BE2C (cell line): ENCODE results near the gene BOK.
A peak's percentile ranks its signal among the peaks of the same experiment; 100 is the strongest.
"Not testable (repeated sequence)": the region's sequence is repeated elsewhere in the genome, so short reads cannot be mapped to it uniquely, and the experiment has no call there.

Experiments
- DNase-seq: peaks from one replicate; pipeline ENCODE4 v3.0.0-alpha.2; 2020
- H3K27me3 ChIP-seq: fragments of 250-450 bp; sonication (Bioruptor Pico); 2 replicates; pipeline ENCODE4 v1.5.1; 2020; ENCODE audit warnings: mild to moderate bottlenecking
- H3K36me3 ChIP-seq: fragments of 250-450 bp; sonication (Bioruptor Pico); 2 replicates; pipeline ENCODE4 v1.5.1; 2020; ENCODE audit warnings: mild to moderate bottlenecking
- H3K4me1 ChIP-seq: fragments of 250-450 bp; sonication (Bioruptor Pico); 2 replicates; pipeline ENCODE4 v1.5.1; 2020
- H3K4me3 ChIP-seq: 2 replicates; pipeline ENCODE4 v1.5.1; 2011; ENCODE audit warnings: low read depth, low read length
- H3K9me3 ChIP-seq: fragments of 250-450 bp; sonication (Bioruptor Pico); 2 replicates; pipeline ENCODE4 v1.5.1; 2020
- CTCF ChIP-seq: IDR thresholded peaks from 2 replicates; pipeline ENCODE4 v1.5.1; 2012; ENCODE audit warnings: mild to moderate bottlenecking, low read depth, low read length

Gene BOK

DNA sequence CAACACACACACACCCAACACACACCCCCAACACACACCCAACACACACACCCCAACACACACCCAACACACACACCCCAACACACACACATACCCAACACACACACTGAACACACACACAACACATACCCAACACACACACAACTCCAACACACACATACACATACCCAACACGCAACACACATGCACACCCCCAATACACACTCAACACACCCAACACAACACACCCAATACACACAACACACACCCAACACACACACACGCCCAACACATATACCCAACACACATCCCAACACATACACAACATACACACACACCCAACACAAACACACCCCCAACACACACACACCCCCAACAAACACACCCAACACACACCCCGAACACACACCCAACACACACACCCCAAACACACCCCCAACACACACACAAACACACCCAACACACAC lies 42.0 kb upstream of the BOK start:
- H3K4me1 ChIP-seq = no peaks in the 10 kb centered on the region
- H3K4me3 ChIP-seq = no peak overlapping the region
- no peak for TF ChIP-seq CTCF
- H3K9me3 ChIP-seq = no peaks in the 10 kb centered on the region
- no peaks in the 10 kb centered on the region for H3K36me3 ChIP-seq
- no peaks in the 10 kb centered on the region for H3K27me3 ChIP-seq
- no peak for DNase-seq

DNA sequence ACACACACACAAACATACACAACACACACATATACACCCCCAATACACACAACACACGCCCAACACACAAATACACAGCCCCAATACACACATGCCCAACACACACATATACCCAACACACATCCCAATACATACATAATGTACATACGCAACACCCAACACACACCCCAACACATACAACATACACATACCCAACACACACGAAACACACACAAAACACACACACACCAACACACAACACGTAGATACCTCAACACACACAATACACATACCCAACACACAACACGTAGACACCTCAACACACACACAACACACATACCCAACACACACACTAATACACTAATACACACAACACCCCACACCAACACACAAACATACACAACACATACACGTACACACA lies 41.2 kb upstream of the BOK start:
- DNase-seq = no peak
- no peaks in the 10 kb centered on the region for H3K27me3 ChIP-seq
- H3K4me3 ChIP-seq = no peak overlapping the region
- H3K9me3 ChIP-seq = no peaks in the 10 kb centered on the region
- no peaks in the 10 kb centered on the region for H3K36me3 ChIP-seq
- TF ChIP-seq CTCF = no peak
- no peaks in the 10 kb centered on the region for H3K4me1 ChIP-seq

DNA sequence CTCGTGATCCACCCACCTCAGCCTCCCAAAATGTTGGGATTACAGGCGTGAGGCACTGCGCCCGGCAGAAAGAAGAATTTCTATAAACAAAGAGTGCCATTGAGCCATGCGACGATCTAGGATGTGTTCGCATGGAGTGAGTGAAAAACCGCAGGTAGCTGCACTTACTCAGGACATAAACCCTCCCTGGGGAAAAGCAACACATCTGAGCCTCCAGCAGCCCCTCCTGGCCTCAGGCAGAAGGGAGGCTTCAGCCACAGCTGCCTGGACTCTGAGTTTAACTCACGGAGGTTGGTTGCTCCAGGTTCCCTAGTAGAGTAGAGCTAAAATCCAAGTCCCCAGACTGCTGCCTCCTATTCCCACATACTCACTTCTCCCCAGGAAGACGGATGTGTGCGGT lies 38.9 kb upstream of the BOK start:
- H3K4me3 ChIP-seq = no peak overlapping the region
- H3K9me3 ChIP-seq = no peaks in the 10 kb centered on the region
- TF ChIP-seq CTCF = peak; percentile 13; the same call in 1 of the 2 replicates

DNA sequence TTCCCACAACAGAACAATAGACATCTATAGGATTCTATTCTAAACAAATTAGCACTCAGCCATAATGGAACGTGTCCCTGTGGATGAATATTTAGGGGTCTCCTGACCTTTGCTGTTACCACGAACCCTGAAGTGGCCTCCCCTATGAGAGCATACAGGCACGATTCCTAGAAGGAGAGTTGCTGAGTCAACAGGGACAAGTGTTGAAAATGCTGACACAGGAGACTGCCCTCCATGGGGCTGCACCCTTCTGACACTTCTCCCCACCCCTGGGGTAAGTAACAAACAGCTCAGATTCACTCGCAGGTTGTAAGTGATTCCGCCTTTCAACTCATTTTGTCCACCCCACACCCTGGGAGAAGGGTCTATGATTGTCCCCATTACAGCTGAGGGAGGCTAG lies 36.1 kb upstream of the BOK start:
- no peak for TF ChIP-seq CTCF
- Histone ChIP-seq H3K4me3 (no peak overlapping the region), H3K9me3 (no peaks in the 10 kb centered on the region), H3K27me3 (no peaks in the 10 kb centered on the region), H3K4me1 (no peaks in the 10 kb centered on the region), H3K36me3 (no peaks in the 10 kb centered on the region)
- DNase-seq = no peak

More for the DNA sequence above, 38.9 kb upstream of the BOK start:
- DNase-seq = no peak
- Histone ChIP-seq H3K27me3 (no peaks in the 10 kb centered on the region), H3K36me3 (no peaks in the 10 kb centered on the region), H3K4me1 (no peaks in the 10 kb centered on the region)

GRCh38 chr2:241525818-241526780 lies 32.4 kb upstream of the BOK start:
- DNase-seq, H3K27me3 ChIP-seq, H3K9me3 ChIP-seq, H3K36me3 ChIP-seq, H3K4me3 ChIP-seq, H3K4me1 ChIP-seq: not testable (repeated sequence)

- H3K9me3 ChIP-seq = no peaks in the 10 kb centered on the region
- no peak overlapping the region for H3K4me3 ChIP-seq
- TF ChIP-seq CTCF = no peak
- no peaks in the 10 kb centered on the region for H3K36me3 ChIP-seq
- no peak for DNase-seq
- H3K4me1 ChIP-seq = no peaks in the 10 kb centered on the region
- no peaks in the 10 kb centered on the region for H3K27me3 ChIP-seq
Measured at GRCh38 chr2:241530571-241530970, 28.0 kb upstream of the BOK start.
